ENCODE measurements around the gene TMOD2. TPM values are rescaled to one million over a fixed set of nuclear protein-coding genes. Genes with fewer than 3 reads are reported as not detected.

TMOD2 gene
- total RNA-seq, 2 donors from 2014 or later: 9.1 to 13.1 TPM

GRCh38 chr15:51750186-51750585 lies 1.2 kb upstream of the TMOD2 start:
- Histone ChIP-seq H3K9me3 (no peaks in the 10 kb centered on the region), H3K27me3 (replicated peaks; ENCODE audit: insufficient read depth) (no peaks in the 10 kb centered on the region), H3K27ac (no peak overlapping the region), H3K4me3 (no peak overlapping the region), H3K4me1 (ENCODE audit: control insufficient read depth in 1 of 2, low read depth in 2 of 2) (peaks cover 7 to 15% of the 10 kb centered on the region in 2 donors), H3K36me3 (no peaks in the 10 kb centered on the region)
- TF ChIP-seq, protein P1, sequence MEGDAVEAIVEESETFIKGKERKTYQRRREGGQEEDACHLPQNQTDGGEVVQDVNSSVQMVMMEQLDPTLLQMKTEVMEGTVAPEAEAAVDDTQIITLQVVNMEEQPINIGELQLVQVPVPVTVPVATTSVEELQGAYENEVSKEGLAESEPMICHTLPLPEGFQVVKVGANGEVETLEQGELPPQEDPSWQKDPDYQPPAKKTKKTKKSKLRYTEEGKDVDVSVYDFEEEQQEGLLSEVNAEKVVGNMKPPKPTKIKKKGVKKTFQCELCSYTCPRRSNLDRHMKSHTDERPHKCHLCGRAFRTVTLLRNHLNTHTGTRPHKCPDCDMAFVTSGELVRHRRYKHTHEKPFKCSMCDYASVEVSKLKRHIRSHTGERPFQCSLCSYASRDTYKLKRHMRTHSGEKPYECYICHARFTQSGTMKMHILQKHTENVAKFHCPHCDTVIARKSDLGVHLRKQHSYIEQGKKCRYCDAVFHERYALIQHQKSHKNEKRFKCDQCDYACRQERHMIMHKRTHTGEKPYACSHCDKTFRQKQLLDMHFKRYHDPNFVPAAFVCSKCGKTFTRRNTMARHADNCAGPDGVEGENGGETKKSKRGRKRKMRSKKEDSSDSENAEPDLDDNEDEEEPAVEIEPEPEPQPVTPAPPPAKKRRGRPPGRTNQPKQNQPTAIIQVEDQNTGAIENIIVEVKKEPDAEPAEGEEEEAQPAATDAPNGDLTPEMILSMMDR (IDR thresholded peaks at IDR 0.05): no peak
- DNase-seq (ENCODE audit: low spot score): no peak
- ATAC-seq (ENCODE audit: insufficient number of reproducible peaks, low FRiP score, low read depth): no peak

- peaks cover 7 to 15% of the 10 kb centered on the region in 2 donors for H3K4me1 ChIP-seq (ENCODE audit: control insufficient read depth in 1 of 2, low read depth in 2 of 2)
- peak overlapping the region; percentile 82 for H3K4me3 ChIP-seq
- H3K27me3 ChIP-seq (replicated peaks; ENCODE audit: insufficient read depth): no peaks in the 10 kb centered on the region
- H3K9me3 ChIP-seq: no peaks in the 10 kb centered on the region
- DNase-seq (ENCODE audit: low spot score) (no peak), ATAC-seq (ENCODE audit: insufficient number of reproducible peaks, low FRiP score, low read depth) (no peak)
- H3K36me3 ChIP-seq: no peaks in the 10 kb centered on the region
- peak overlapping the region in 1 of 2 donors; percentile 47 for H3K27ac ChIP-seq
- TF ChIP-seq, protein P1 (IDR thresholded peaks at IDR 0.05): no peak
Measured at GRCh38 chr15:51751697-51752683, 593 bp downstream of the TMOD2 start.

- Histone ChIP-seq H3K36me3 (no peaks in the 10 kb centered on the region), H3K9me3 (no peaks in the 10 kb centered on the region), H3K4me3 (peak overlapping the region; percentile 82), H3K27me3 (replicated peaks; ENCODE audit: insufficient read depth) (no peaks in the 10 kb centered on the region), H3K4me1 (ENCODE audit: control insufficient read depth in 1 of 2, low read depth in 2 of 2) (peaks cover 7 to 15% of the 10 kb centered on the region in 2 donors), H3K27ac (no peak overlapping the region)
- no peak for DNase-seq (ENCODE audit: low spot score)
- TF ChIP-seq, protein P1 (IDR thresholded peaks at IDR 0.05): no peak
- ATAC-seq (ENCODE audit: insufficient number of reproducible peaks, low FRiP score, low read depth): no peak
Measured at GRCh38 chr15:51752888-51753287, 1.5 kb downstream of the TMOD2 start.

DNA sequence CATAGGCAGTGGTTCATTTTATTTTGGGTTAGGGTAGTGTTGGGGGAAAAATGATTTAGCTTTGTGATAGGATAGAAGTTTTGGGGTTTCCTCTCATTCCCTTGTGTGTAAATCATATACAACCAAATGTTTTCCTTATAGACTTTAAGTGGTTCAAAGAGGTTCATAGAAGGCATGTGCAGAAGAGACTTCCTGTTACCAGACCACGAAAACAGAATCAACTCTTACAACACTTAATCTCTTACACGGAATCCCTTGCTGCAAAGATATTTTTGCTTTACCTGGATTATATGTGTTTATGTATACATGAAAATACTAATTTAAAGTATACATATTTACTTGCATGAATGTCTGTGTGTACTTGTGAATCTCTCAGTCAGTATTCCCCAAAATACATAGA lies 2.9 kb downstream of the TMOD2 start:
- DNase-seq (ENCODE audit: low spot score) (no peak), ATAC-seq (ENCODE audit: insufficient number of reproducible peaks, low FRiP score, low read depth) (no peak)
- H3K27me3 ChIP-seq (replicated peaks; ENCODE audit: insufficient read depth): no peaks in the 10 kb centered on the region
- TF ChIP-seq, protein P1 (IDR thresholded peaks at IDR 0.05): no peak
- H3K9me3 ChIP-seq: no peaks in the 10 kb centered on the region
- H3K36me3 ChIP-seq: no peaks in the 10 kb centered on the region
- peaks cover 7 to 15% of the 10 kb centered on the region in 2 donors for H3K4me1 ChIP-seq (ENCODE audit: control insufficient read depth in 1 of 2, low read depth in 2 of 2)
- no peak overlapping the region for H3K27ac ChIP-seq
- no peak overlapping the region for H3K4me3 ChIP-seq

DNA sequence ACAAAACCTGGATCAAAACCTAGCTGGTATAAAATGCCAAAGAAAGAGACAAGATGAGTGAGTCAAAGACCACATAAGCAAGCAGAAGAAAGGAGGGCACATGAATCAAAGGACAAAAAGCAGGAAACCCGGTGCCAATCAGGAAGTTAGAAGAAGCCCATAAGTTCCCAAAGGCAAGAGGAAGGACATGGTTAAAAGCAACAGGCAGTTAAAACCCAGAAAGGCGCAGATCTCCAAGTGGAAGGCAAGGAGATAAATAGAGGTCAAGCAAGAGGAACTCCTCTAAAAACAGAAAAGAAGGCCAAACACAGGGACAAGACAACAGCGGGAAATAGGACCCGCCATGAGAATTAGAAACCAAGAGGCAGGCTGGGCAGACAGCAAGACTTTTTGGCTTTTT lies 4.4 kb downstream of the TMOD2 start:
- H3K36me3 ChIP-seq: no peaks in the 10 kb centered on the region
- no peak overlapping the region for H3K4me3 ChIP-seq
- ATAC-seq (ENCODE audit: insufficient number of reproducible peaks, low FRiP score, low read depth) (no peak), DNase-seq (ENCODE audit: low spot score) (no peak)
- no peaks in the 10 kb centered on the region for H3K27me3 ChIP-seq (replicated peaks; ENCODE audit: insufficient read depth)
- H3K4me1 ChIP-seq (ENCODE audit: control insufficient read depth in 1 of 2, low read depth in 2 of 2): peaks cover 7 to 13% of the 10 kb centered on the region in 2 donors
- H3K9me3 ChIP-seq: no peaks in the 10 kb centered on the region
- no peak overlapping the region for H3K27ac ChIP-seq
- TF ChIP-seq, protein P1 (IDR thresholded peaks at IDR 0.05): no peak

Data from thoracic aorta (tissue), 2 donors.